Activated T-helper 17 cell treated with anti-CD3 and anti-CD28 coated beads, Interleukin-2, amount 50 U/mL, for 72 hours (primary cell): ENCODE results near the gene TC2N. TPM values are rescaled to one million over a fixed set of nuclear protein-coding genes. Genes with fewer than 3 reads are reported as not detected.
A peak's percentile ranks its signal among the peaks of the same experiment; 100 is the strongest.
"Not testable (repeated sequence)": the region's sequence is repeated elsewhere in the genome, so short reads cannot be mapped to it uniquely, and the experiment has no call there.

Experiments used
- ATAC-seq: fragments of 150-1000 bp; cut with Tn5 transposase; replicated peaks from 2 replicates; pipeline ENCODE4 v1.10.0; 2021; ENCODE audit warnings: mild to moderate bottlenecking, moderate library complexity
- H3K27ac Mint-ChIP-seq: one replicate; pipeline ENCODE4 v1.8.0; 2022; ENCODE audit warnings: mixed read lengths
- H3K27me3 Mint-ChIP-seq: one replicate; pipeline ENCODE4 v1.8.0; 2022; ENCODE audit warnings: mixed read lengths
- H3K36me3 Mint-ChIP-seq: one replicate; pipeline ENCODE4 v1.8.0; 2022; ENCODE audit warnings: low read depth, mild to moderate bottlenecking, mixed read lengths
- H3K4me1 Mint-ChIP-seq: one replicate; pipeline ENCODE4 v1.8.0; 2022; ENCODE audit warnings: mixed read lengths
- H3K4me3 Mint-ChIP-seq: one replicate; pipeline ENCODE4 v1.8.0; 2022; ENCODE audit warnings: mild to moderate bottlenecking, mixed read lengths
- H3K9me3 Mint-ChIP-seq: one replicate; pipeline ENCODE4 v1.8.0; 2022; ENCODE audit warnings: mixed read lengths
- total RNA-seq, 2 donors: library from RNA; stranded (reverse); gene quantifications; one replicate each; pipeline ENCODE4 v1.2.3, GENCODE V29; 2022

Gene TC2N
- total RNA-seq, result 10 to 100 TPM; 39.2 to 81.2 TPM

- Mint-ChIP-seq H3K9me3 (no peaks in the 10 kb centered on the region), H3K36me3 (peaks cover 16% of the 10 kb centered on the region)
- ATAC-seq, result peak; percentile 67
These were observed at the start of gene TC2N for GRCh38 chr14:91867316-91867988. TC2N (minus strand) TSS chr14:91867536; CDS start chr14:91813769, 53,767 bp downstream.

GRCh38 chr14:91912035-91912434 is 44.7 kb upstream of the TC2N start:
- Mint-ChIP-seq H3K27ac (no peak overlapping the region), H3K36me3 (no peaks in the 10 kb centered on the region), H3K9me3 (peaks cover 4% of the 10 kb centered on the region), H3K4me3 (peak overlapping the region; percentile 20), H3K4me1 (peaks cover 9% of the 10 kb centered on the region), H3K27me3 (peaks cover 3% of the 10 kb centered on the region)
- ATAC-seq, result no peak

More at GRCh38 chr14:91867316-91867988, at the start of gene TC2N:
- peak within 1 kb of the TSS; percentile 89 for H3K4me3 Mint-ChIP-seq
- peak within 1 kb of the TSS; percentile 80 for H3K27ac Mint-ChIP-seq
- no peaks in the 10 kb centered on the region for H3K27me3 Mint-ChIP-seq
- peaks cover 55% of the 10 kb centered on the region for H3K4me1 Mint-ChIP-seq

GRCh38 chr14:91911474-91912032 is 44.2 kb upstream of the TC2N start:
- peak overlapping the region; percentile 89 for H3K27ac Mint-ChIP-seq

GRCh38 chr14:91910196-91910595 is 42.9 kb upstream of the TC2N start:
- peaks cover 9% of the 10 kb centered on the region for H3K4me1 Mint-ChIP-seq
- no peak overlapping the region for H3K4me3 Mint-ChIP-seq
- no peaks in the 10 kb centered on the region for H3K9me3 Mint-ChIP-seq
- H3K27ac Mint-ChIP-seq, result peak overlapping the region; percentile 74
- ATAC-seq, result no peak
- H3K27me3 Mint-ChIP-seq, result no peaks in the 10 kb centered on the region
- H3K36me3 Mint-ChIP-seq, result no peaks in the 10 kb centered on the region

More at GRCh38 chr14:91911474-91912032, 44.2 kb upstream of the TC2N start:
- Mint-ChIP-seq H3K9me3 (peaks cover 4% of the 10 kb centered on the region), H3K36me3 (no peaks in the 10 kb centered on the region), H3K27me3 (peaks cover 3% of the 10 kb centered on the region), H3K4me3 (peak overlapping the region; percentile 20), H3K4me1 (peaks cover 9% of the 10 kb centered on the region)
- ATAC-seq, result peak; percentile 98

GRCh38 chr14:91906374-91906773 is 39.0 kb upstream of the TC2N start:
- no peaks in the 10 kb centered on the region for H3K36me3 Mint-ChIP-seq

GRCh38 chr14:91904956-91905645 is 37.8 kb upstream of the TC2N start:
- Mint-ChIP-seq H3K36me3 (no peaks in the 10 kb centered on the region), H3K4me3 (no peak overlapping the region), H3K9me3 (no peaks in the 10 kb centered on the region), H3K27me3 (no peaks in the 10 kb centered on the region), H3K4me1 (no peaks in the 10 kb centered on the region), H3K27ac (no peak overlapping the region)
- ATAC-seq, result no peak

More at GRCh38 chr14:91906374-91906773, 39.0 kb upstream of the TC2N start:
- ATAC-seq, result no peak
- H3K9me3 Mint-ChIP-seq, result no peaks in the 10 kb centered on the region
- peaks cover 4% of the 10 kb centered on the region for H3K4me1 Mint-ChIP-seq
- H3K4me3 Mint-ChIP-seq, result no peak overlapping the region
- no peaks in the 10 kb centered on the region for H3K27me3 Mint-ChIP-seq
- no peak overlapping the region for H3K27ac Mint-ChIP-seq

GRCh38 chr14:91904483-91904882 is 37.1 kb upstream of the TC2N start:
- Mint-ChIP-seq H3K27ac (no peak overlapping the region), H3K4me1 (no peaks in the 10 kb centered on the region)

GRCh38 chr14:91903070-91903469 is 35.7 kb upstream of the TC2N start:
- no peaks in the 10 kb centered on the region for H3K36me3 Mint-ChIP-seq

More at GRCh38 chr14:91904483-91904882, 37.1 kb upstream of the TC2N start:
- ATAC-seq, result no peak
- no peaks in the 10 kb centered on the region for H3K9me3 Mint-ChIP-seq
- no peak overlapping the region for H3K4me3 Mint-ChIP-seq
- no peaks in the 10 kb centered on the region for H3K36me3 Mint-ChIP-seq
- H3K27me3 Mint-ChIP-seq, result no peaks in the 10 kb centered on the region

GRCh38 chr14:91902336-91902735 is 35.0 kb upstream of the TC2N start:
- no peaks in the 10 kb centered on the region for H3K27me3 Mint-ChIP-seq
- H3K9me3 Mint-ChIP-seq, result no peaks in the 10 kb centered on the region
- ATAC-seq, result no peak
- no peaks in the 10 kb centered on the region for H3K4me1 Mint-ChIP-seq
- H3K36me3 Mint-ChIP-seq, result no peaks in the 10 kb centered on the region
- H3K4me3 Mint-ChIP-seq, result no peak overlapping the region
- no peak overlapping the region for H3K27ac Mint-ChIP-seq

More at GRCh38 chr14:91903070-91903469, 35.7 kb upstream of the TC2N start:
- Mint-ChIP-seq H3K27ac (no peak overlapping the region), H3K4me1 (no peaks in the 10 kb centered on the region), H3K27me3 (no peaks in the 10 kb centered on the region), H3K4me3 (no peak overlapping the region), H3K9me3 (no peaks in the 10 kb centered on the region)
- ATAC-seq, result no peak

GRCh38 chr14:91901449-91902226 is 34.3 kb upstream of the TC2N start:
- ATAC-seq, result no peak
- Mint-ChIP-seq H3K4me3 (no peak overlapping the region), H3K4me1 (no peaks in the 10 kb centered on the region), H3K27me3 (no peaks in the 10 kb centered on the region), H3K9me3 (no peaks in the 10 kb centered on the region), H3K27ac (no peak overlapping the region), H3K36me3 (no peaks in the 10 kb centered on the region)

GRCh38 chr14:91899806-91900205 is 32.5 kb upstream of the TC2N start:
- no peak overlapping the region for H3K27ac Mint-ChIP-seq
- no peaks in the 10 kb centered on the region for H3K9me3 Mint-ChIP-seq
- no peak overlapping the region for H3K4me3 Mint-ChIP-seq
- no peaks in the 10 kb centered on the region for H3K27me3 Mint-ChIP-seq
- ATAC-seq, result no peak
- H3K4me1 Mint-ChIP-seq, result no peaks in the 10 kb centered on the region
- no peaks in the 10 kb centered on the region for H3K36me3 Mint-ChIP-seq

- Mint-ChIP-seq H3K27ac (no peak overlapping the region), H3K4me1 (no peaks in the 10 kb centered on the region), H3K4me3 (no peak overlapping the region), H3K27me3 (no peaks in the 10 kb centered on the region), H3K36me3 (no peaks in the 10 kb centered on the region), H3K9me3 (no peaks in the 10 kb centered on the region)
- ATAC-seq, result no peak
These were observed 31.9 kb upstream of the TC2N start for GRCh38 chr14:91899213-91899612.

- no peaks in the 10 kb centered on the region for H3K9me3 Mint-ChIP-seq
These were observed 31.0 kb upstream of the TC2N start for GRCh38 chr14:91898372-91898771.

GRCh38 chr14:91897716-91898115 is 30.4 kb upstream of the TC2N start:
- not testable (repeated sequence) for H3K4me1 Mint-ChIP-seq, H3K27me3 Mint-ChIP-seq, H3K9me3 Mint-ChIP-seq, H3K4me3 Mint-ChIP-seq, ATAC-seq, H3K36me3 Mint-ChIP-seq, H3K27ac Mint-ChIP-seq

More at GRCh38 chr14:91898372-91898771, 31.0 kb upstream of the TC2N start:
- H3K27ac Mint-ChIP-seq, result no peak overlapping the region
- no peaks in the 10 kb centered on the region for H3K36me3 Mint-ChIP-seq
- peaks cover 5% of the 10 kb centered on the region for H3K4me1 Mint-ChIP-seq
- H3K4me3 Mint-ChIP-seq, result no peak overlapping the region
- no peak for ATAC-seq
- H3K27me3 Mint-ChIP-seq, result no peaks in the 10 kb centered on the region
